Glutamatergic neuron (in vitro differentiated cells): ENCODE measurements around the gene SLC9A1. TPM values are rescaled to one million over a fixed set of nuclear protein-coding genes. Genes with fewer than 3 reads are reported as not detected.

ENCODE experiments used
- DNase-seq: peaks from one replicate; pipeline ENCODE4 v3.0.0; 2022
- H3K27ac Mint-ChIP-seq: one replicate; pipeline ENCODE4 v1.8.0; 2020; ENCODE audit warnings: mild to moderate bottlenecking, mixed read lengths, inconsistent platforms; ENCODE audit not compliant: unreplicated experiment
- H3K27me3 Mint-ChIP-seq: one replicate; pipeline ENCODE4 v1.8.0; 2020; ENCODE audit warnings: mild to moderate bottlenecking, moderate library complexity, mixed read lengths, inconsistent platforms; ENCODE audit not compliant: unreplicated experiment
- H3K36me3 Mint-ChIP-seq: one replicate; pipeline ENCODE4 v1.8.0; 2020; ENCODE audit warnings: mild to moderate bottlenecking, mixed read lengths, inconsistent platforms; ENCODE audit not compliant: unreplicated experiment
- H3K4me1 Mint-ChIP-seq: one replicate; pipeline ENCODE4 v1.8.0; 2020; ENCODE audit warnings: mild to moderate bottlenecking, low read depth, mixed read lengths, inconsistent platforms; ENCODE audit not compliant: unreplicated experiment
- H3K4me3 Mint-ChIP-seq: one replicate; pipeline ENCODE4 v1.8.0; 2020; ENCODE audit warnings: mild to moderate bottlenecking, mixed read lengths, inconsistent platforms; ENCODE audit not compliant: unreplicated experiment
- H3K9me3 Mint-ChIP-seq: one replicate; pipeline ENCODE4 v1.8.0; 2020; ENCODE audit warnings: mild to moderate bottlenecking, moderate library complexity, mixed read lengths, inconsistent platforms; ENCODE audit not compliant: unreplicated experiment
- CTCF ChIP-seq: fragments of 200-600 bp; sonication (generic); IDR thresholded peaks from one replicate; pipeline ENCODE4 v1.5.0; 2021; ENCODE audit not compliant: partially characterized antibody, unreplicated experiment
- total RNA-seq: library from RNA; stranded (reverse); fragmentation: NEBNext Ultra II Directional; extraction: Animal tissue kit (Norgen Biotek cat#: 25700); gene quantifications from one replicate; pipeline ENCODE4 v1.2.1, GENCODE V29; 2021; ENCODE audit not compliant: unreplicated experiment

SLC9A1 gene
- total RNA-seq, 1 donor from 2014 or later = 16.7 TPM

DNA sequence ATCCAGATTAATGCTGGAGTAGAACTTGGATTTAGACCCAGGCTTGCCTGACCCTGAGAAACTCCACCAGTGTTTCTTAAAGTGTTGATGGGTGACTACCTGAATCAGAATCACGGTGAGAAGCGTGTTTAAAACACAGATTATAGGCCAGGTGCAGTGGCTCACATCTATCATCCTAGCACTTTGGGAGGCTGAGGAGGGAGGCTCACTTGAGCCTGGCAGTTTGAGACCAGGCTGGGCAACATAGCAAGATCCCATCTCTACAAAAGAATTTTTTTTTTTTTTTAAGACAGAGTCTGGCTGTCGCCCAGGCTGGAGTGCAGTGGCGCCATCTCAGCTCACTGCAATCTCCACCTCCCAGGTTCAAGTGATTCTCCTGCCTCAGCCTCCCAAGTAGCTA is 86.0 kb downstream of the SLC9A1 start:
- TF ChIP-seq CTCF = no peak
- H3K9me3 Mint-ChIP-seq = peaks cover 14% of the 10 kb centered on the region
- DNase-seq = no peak
- no peak overlapping the region for H3K27ac Mint-ChIP-seq
- H3K36me3 Mint-ChIP-seq = no peaks in the 10 kb centered on the region
- H3K4me3 Mint-ChIP-seq = no peak overlapping the region
- peaks cover 24% of the 10 kb centered on the region for H3K4me1 Mint-ChIP-seq
- peaks cover 7% of the 10 kb centered on the region for H3K27me3 Mint-ChIP-seq

DNA sequence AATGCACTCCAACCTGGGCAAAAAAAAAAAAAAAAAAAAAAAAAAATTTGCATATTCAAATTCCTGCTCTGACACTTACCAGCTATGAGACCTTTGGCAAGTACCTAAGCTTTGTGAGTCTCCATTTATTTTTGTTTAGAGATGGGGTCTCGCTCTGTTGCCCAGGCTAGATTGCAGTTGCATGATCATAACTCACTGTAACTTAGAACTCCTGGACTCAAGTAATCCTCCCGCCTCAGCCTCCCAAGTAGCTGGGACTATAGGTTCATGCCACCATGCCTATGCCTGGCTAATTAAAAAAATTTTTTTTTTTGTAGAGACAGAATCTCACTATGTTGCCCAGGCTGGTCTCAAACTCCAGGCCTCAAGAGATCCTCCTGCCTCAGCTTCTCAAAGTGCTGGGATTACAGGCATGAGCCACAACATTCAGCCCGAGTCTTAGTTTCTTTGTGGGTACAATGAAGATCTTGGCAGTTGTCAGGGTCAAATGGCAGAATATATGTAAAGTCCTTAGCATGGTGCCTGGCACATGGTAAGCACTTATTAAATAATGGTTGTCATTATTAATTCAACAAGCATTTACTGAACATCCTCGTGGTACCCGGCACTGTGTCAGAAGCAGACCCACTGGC is 88.8 kb downstream of the SLC9A1 start:
- H3K36me3 Mint-ChIP-seq = no peaks in the 10 kb centered on the region

GRCh38 chr1:27060891-27061290 is 94.0 kb downstream of the SLC9A1 start:
- Mint-ChIP-seq H3K27me3 (peaks cover 2% of the 10 kb centered on the region), H3K27ac (no peak overlapping the region), H3K4me3 (no peak overlapping the region), H3K36me3 (no peaks in the 10 kb centered on the region), H3K4me1 (peaks cover 22% of the 10 kb centered on the region), H3K9me3 (peaks cover 2% of the 10 kb centered on the region)
- no peak for TF ChIP-seq CTCF
- DNase-seq = no peak

More for the DNA sequence above, 88.8 kb downstream of the SLC9A1 start:
- no peak for DNase-seq
- Mint-ChIP-seq H3K4me3 (no peak overlapping the region), H3K27ac (peak overlapping the region; percentile 74), H3K27me3 (peaks cover 5% of the 10 kb centered on the region), H3K9me3 (peaks cover 11% of the 10 kb centered on the region), H3K4me1 (peaks cover 12% of the 10 kb centered on the region)
- no peak for TF ChIP-seq CTCF

DNA sequence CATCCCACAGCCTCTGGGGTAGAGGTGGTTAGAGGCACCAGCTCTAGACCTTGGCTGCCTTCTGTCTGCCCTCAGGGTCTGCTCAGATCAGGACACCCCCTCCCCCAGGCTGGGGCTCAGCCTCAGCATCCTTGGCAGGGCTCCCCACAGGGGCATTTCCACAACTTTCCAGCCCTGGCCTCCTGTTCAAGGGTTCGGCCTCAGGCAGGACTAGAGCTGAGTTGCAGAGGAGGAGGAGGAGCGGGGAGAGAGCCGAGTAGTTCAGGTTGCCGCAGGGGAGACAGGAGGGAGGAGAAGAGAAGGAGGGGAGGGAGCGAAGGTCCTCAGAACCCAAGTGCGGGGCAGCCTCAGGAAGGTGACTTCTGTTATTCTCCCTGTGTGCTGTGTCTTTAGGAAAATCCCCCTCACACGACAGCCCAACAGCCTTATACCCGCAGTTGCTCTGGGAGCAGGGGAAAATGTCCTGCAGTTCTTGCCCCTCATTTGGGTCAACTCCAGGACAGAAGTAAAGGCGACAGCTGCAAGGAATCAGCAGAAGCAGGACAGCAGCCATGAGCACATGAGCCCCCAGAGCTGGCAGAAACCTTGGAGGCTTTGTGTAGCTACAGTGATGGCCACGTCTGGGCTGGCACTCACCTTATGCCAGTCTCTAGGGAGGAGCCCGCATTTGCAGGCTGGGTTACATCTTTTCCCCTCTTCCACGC is 95.8 kb downstream of the SLC9A1 start:
- H3K9me3 Mint-ChIP-seq = peaks cover 2% of the 10 kb centered on the region
- peak; percentile 38 for DNase-seq
- H3K4me3 Mint-ChIP-seq = peak overlapping the region; percentile 70
- H3K27me3 Mint-ChIP-seq = peaks cover 2% of the 10 kb centered on the region
- H3K36me3 Mint-ChIP-seq = no peaks in the 10 kb centered on the region
- peak overlapping the region; percentile 92 for H3K27ac Mint-ChIP-seq
- no peak for TF ChIP-seq CTCF
- peaks cover 22% of the 10 kb centered on the region for H3K4me1 Mint-ChIP-seq
